Stimulated activated naive B cell treated with anti-CD40 and anti-IgM and Interleukin-4, amounts not matched to agents 10 μg/mL and 1 μg/mL and 100 μg/mL, for 72 hours (primary cell): ENCODE measurements around the gene KCNAB1.
A peak's percentile ranks its signal among the peaks of the same experiment; 100 is the strongest.

Source experiments
- ATAC-seq, 2 donors: fragments of 150-1000 bp; cut with Tn5 transposase; replicated peaks; 2 replicates each; pipeline ENCODE4 v1.10.0; 2021; ENCODE audit warnings: moderate library complexity in 1 of 2
- DNase-seq: peaks from one replicate; pipeline ENCODE4 v3.0.0; 2021
- H3K27ac Mint-ChIP-seq: one replicate; pipeline ENCODE4 v1.8.0; 2022; ENCODE audit warnings: mild to moderate bottlenecking, mixed read lengths
- H3K27me3 Mint-ChIP-seq, 2 donors: one replicate each; pipeline ENCODE4 v1.8.0; 2022; ENCODE audit warnings: mixed read lengths in 2 of 2
- H3K36me3 Mint-ChIP-seq, 2 donors: one replicate each; pipeline ENCODE4 v1.8.0; 2022; ENCODE audit warnings: mixed read lengths in 2 of 2, mild to moderate bottlenecking in 1 of 2
- H3K4me1 Mint-ChIP-seq, 2 donors: one replicate each; pipeline ENCODE4 v1.8.0; 2022; ENCODE audit warnings: mixed read lengths in 2 of 2, mild to moderate bottlenecking in 1 of 2
- H3K4me3 Mint-ChIP-seq, 2 donors: one replicate each; pipeline ENCODE4 v1.8.0; 2022; ENCODE audit warnings: mild to moderate bottlenecking in 2 of 2, mixed read lengths in 2 of 2, moderate library complexity in 1 of 2
- H3K9me3 Mint-ChIP-seq, 2 donors: one replicate each; pipeline ENCODE4 v1.8.0; 2022; ENCODE audit warnings: mixed read lengths in 2 of 2, mild to moderate bottlenecking in 1 of 2

KCNAB1 gene

DNA sequence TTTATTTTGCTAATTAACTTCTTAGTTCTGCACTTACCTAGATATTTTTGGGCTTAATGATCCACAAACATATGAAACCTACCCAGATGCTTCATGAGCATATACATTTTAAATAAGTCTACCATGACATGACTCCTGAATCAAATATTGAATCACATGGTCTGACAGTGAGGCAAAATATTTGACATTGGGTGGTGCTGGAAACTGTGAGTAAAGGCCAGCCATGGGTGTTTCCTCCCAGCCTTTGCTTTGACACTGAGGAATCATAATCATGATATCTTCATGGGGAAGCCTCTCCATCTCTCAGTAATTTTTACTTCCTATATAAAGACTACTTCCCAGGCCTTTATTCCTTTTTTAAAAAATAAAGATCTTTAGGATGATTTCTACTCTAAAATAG is 457.4 kb downstream of the KCNAB1 start:
- H3K27ac Mint-ChIP-seq: no peak overlapping the region
- ATAC-seq (no peak), DNase-seq (no peak)
- peaks cover 6 to 11% of the 10 kb centered on the region in 2 donors for H3K27me3 Mint-ChIP-seq
- peaks cover 0 to 8% of the 10 kb centered on the region in 2 donors for H3K4me1 Mint-ChIP-seq
- H3K9me3 Mint-ChIP-seq: peaks cover 0 to 3% of the 10 kb centered on the region in 2 donors
- H3K4me3 Mint-ChIP-seq: no peak overlapping the region
- H3K36me3 Mint-ChIP-seq: no peaks in the 10 kb centered on the region

DNA sequence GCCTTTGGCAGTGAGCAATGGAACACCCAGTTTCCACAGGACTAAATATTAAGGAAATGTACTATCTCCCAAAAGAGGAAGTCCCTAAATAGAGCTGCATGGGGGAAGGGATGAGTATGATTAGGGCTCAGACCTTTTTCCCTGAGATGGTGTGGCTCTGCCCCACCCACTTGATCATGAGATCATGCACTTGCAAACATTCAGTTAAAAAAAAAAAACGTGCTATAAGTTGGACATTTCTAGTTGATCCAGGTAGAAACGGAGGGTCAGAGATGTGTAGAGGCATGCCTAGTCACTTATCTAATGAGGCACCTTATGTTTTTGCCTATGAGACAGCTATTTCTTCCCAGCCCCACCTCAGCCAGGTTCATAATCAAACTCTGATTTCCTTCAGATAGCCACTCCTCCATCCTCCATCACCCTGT is 459.1 kb downstream of the KCNAB1 start:
- Mint-ChIP-seq H3K4me1 (peaks cover 2 to 13% of the 10 kb centered on the region in 2 donors), H3K36me3 (no peaks in the 10 kb centered on the region), H3K9me3 (peaks cover 0 to 2% of the 10 kb centered on the region in 2 donors), H3K4me3 (no peak overlapping the region), H3K27ac (no peak overlapping the region), H3K27me3 (peaks cover 6 to 11% of the 10 kb centered on the region in 2 donors)
- no peak for ATAC-seq
- no peak for DNase-seq

DNA sequence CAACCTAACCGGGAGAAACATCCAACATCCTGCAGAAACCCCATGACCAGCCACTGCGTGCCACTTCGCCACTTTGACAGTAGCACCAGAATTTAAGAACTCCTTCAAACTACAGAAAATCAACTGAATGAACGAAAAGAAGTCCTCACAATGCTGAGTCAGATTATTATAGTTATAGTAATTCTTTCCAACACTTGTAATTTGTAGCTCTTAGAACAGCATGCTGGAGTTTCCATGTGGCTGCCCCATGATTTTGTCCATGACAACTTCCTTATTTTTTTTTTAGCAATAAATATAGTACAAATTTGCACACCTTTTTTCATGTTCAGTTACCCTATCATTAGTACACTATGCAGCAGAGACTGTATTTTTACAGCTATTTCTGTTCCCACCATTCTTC is 460.7 kb downstream of the KCNAB1 start:
- no peak for ATAC-seq
- Mint-ChIP-seq H3K4me1 (peaks cover 2 to 13% of the 10 kb centered on the region in 2 donors), H3K27ac (no peak overlapping the region), H3K36me3 (no peaks in the 10 kb centered on the region), H3K9me3 (peaks cover 0 to 2% of the 10 kb centered on the region in 2 donors), H3K27me3 (peaks cover 6 to 7% of the 10 kb centered on the region in 2 donors), H3K4me3 (no peak overlapping the region)
- DNase-seq: no peak

DNA sequence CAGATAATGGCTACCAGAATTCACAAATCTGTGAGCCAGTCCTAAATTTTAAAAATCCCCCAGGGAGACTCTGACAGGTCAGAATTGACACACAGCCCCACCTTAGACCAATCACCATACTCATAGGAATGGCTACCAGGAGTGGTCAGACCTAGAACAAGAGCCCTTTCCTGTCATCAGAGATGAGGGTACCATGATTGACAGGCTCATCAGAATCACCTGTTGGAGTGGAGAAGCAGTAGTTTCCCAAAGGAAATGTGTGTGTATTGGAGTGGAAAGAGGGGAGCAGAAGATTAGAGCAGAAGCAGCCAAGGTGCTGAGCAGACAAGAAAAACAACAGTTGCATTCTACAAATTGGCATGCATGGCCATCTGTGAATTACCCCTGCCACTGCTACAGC is 461.6 kb downstream of the KCNAB1 start:
- Mint-ChIP-seq H3K36me3 (no peaks in the 10 kb centered on the region), H3K4me1 (peaks cover 5 to 20% of the 10 kb centered on the region in 2 donors)

DNA sequence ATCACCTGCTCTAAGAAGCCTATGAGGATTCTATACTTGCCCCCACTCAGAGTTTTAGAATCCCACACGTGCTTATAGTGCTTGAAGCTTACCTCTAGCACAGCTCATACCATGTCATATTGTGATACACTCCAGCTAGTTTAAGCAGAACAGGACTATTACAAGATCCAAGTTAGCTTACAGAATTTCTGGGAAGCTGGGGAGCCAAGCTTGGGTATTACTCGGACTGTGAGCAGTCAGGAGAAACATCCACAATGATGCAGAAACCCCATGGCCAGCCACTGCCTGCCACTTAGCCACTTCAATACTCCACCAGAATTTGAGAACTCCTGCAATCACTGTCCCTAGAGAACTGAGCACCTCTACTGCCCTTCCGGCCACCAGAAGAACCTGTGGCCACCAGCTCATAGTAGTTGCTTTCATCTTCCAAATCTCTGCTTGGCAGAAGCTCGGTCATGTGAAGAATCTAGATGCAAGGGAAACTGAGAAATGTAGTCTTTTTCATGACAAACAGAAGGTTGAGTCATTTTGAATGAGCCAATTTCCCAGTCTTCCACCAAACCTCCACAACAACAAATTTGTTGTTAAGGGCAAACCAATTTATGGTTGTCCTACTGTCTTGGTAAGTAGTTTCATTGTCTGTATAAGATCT is 462.3 kb downstream of the KCNAB1 start:
- no peak for DNase-seq
- ATAC-seq: no peak
- H3K27ac Mint-ChIP-seq: no peak overlapping the region

More for the DNA sequence above, 461.6 kb downstream of the KCNAB1 start:
- DNase-seq (no peak), ATAC-seq (no peak)
- Mint-ChIP-seq H3K27me3 (peaks cover 0 to 6% of the 10 kb centered on the region in 2 donors), H3K4me3 (no peak overlapping the region), H3K9me3 (peaks cover 0 to 2% of the 10 kb centered on the region in 2 donors), H3K27ac (no peak overlapping the region)

DNA sequence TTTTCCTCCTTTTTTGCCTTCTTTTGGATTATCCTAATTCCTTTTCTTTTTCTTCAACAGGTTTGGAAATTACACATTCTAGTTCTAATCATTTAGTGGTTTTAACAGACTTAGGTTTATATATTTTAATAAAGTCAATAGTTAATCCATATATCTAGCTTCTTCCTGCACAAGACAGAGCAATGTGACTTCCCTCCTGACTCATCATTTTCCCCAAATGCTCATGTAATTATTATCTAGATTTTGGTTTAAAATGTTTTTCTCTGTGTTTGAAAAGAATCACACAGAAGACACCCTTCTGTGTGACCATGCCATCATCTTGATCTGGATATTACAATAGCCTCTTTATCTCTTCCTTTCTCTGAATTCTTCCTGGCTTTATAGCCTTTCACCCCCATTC is 463.1 kb downstream of the KCNAB1 start:
- peaks cover 0 to 2% of the 10 kb centered on the region in 2 donors for H3K9me3 Mint-ChIP-seq
- DNase-seq (no peak), ATAC-seq (no peak)
- peaks cover 5 to 28% of the 10 kb centered on the region in 2 donors for H3K4me1 Mint-ChIP-seq
- H3K27ac Mint-ChIP-seq: no peak overlapping the region
- H3K27me3 Mint-ChIP-seq: peaks cover 0 to 6% of the 10 kb centered on the region in 2 donors
- H3K36me3 Mint-ChIP-seq: no peaks in the 10 kb centered on the region
- no peak overlapping the region for H3K4me3 Mint-ChIP-seq

More for the DNA sequence above, 462.3 kb downstream of the KCNAB1 start:
- peaks cover 0 to 6% of the 10 kb centered on the region in 2 donors for H3K27me3 Mint-ChIP-seq
- no peaks in the 10 kb centered on the region for H3K36me3 Mint-ChIP-seq
- peaks cover 5 to 27% of the 10 kb centered on the region in 2 donors for H3K4me1 Mint-ChIP-seq
- H3K9me3 Mint-ChIP-seq: peaks cover 0 to 2% of the 10 kb centered on the region in 2 donors
- no peak overlapping the region for H3K4me3 Mint-ChIP-seq

DNA sequence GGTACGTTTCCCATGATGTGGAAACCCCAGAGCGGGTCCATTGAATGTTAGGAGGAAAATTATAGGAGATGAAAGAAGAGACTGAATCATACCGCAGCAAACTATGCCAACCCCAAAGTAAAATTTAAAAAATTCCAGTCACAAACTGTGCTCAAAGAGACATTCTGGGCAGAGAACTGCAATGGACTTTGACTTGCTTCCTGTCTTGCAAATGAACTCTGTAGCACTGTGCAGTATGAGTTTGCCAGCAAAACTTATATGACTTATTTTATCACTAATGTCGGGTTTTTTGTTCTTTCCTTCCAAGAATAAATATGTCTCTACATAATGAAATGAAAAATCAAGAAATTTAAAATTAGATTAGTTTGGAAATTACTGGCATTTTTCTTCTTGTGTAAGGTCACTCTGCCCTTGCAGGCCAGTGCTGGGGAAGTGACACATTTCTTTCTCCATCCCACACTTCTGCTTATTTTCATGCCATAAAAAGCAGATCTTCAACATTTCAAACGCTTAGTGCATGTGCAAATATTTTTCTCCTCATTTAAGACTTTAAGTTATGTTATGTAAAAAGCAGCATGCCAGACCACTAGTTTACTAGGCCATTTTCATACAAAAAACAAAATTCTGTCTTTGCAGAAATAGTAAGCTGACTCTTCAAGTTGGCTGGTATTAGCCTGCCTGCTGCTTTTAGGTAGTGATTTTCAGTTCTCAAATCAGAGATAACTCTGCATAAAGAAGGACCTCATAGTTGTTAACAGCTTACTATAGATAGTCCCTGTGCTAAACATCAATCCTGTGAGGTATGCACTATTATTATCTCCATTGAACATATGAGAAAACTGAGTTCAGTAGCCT is 466.8 kb downstream of the KCNAB1 start:
- H3K9me3 Mint-ChIP-seq: no peaks in the 10 kb centered on the region
- peaks cover 9 to 25% of the 10 kb centered on the region in 2 donors for H3K4me1 Mint-ChIP-seq
- DNase-seq: no peak
- H3K27me3 Mint-ChIP-seq: no peaks in the 10 kb centered on the region
- H3K27ac Mint-ChIP-seq: no peak overlapping the region
- peak overlapping the region; percentile 2 to 21 for H3K4me3 Mint-ChIP-seq
- peak; percentile 85 to 87 for ATAC-seq
- H3K36me3 Mint-ChIP-seq: peaks cover 0 to 4% of the 10 kb centered on the region in 2 donors

DNA sequence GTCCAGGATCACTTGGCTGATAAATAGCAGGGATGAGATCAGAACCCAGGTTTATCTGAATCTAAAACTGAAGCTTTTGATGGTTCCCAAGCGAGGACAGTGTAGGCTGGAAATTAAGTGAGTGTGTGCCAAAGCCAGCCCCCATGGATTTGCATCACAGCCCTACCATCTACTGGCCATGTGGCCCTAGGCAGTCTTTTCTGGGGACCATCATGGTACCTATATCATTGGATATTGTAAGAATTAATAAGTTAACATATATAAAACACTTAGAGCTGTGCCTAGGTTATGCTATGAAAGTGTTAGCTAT is 467.3 kb downstream of the KCNAB1 start:
- Mint-ChIP-seq H3K27me3 (no peaks in the 10 kb centered on the region), H3K9me3 (no peaks in the 10 kb centered on the region), H3K27ac (no peak overlapping the region), H3K4me3 (no peak overlapping the region), H3K36me3 (peaks cover 0 to 4% of the 10 kb centered on the region in 2 donors), H3K4me1 (peaks cover 9 to 25% of the 10 kb centered on the region in 2 donors)
- ATAC-seq (peak in 1 of 2 donors; percentile 40), DNase-seq (no peak)
